GM19328 (cell line): ENCODE data around the gene THSD4.

Experiments
- ATAC-seq: cut with Tn5 transposase; IDR thresholded peaks from one replicate; pipeline ENCODE4 v1.9.1; 2021; ENCODE audit warnings: mild to moderate bottlenecking, moderate library complexity; ENCODE audit not compliant: unreplicated experiment

Gene THSD4

DNA sequence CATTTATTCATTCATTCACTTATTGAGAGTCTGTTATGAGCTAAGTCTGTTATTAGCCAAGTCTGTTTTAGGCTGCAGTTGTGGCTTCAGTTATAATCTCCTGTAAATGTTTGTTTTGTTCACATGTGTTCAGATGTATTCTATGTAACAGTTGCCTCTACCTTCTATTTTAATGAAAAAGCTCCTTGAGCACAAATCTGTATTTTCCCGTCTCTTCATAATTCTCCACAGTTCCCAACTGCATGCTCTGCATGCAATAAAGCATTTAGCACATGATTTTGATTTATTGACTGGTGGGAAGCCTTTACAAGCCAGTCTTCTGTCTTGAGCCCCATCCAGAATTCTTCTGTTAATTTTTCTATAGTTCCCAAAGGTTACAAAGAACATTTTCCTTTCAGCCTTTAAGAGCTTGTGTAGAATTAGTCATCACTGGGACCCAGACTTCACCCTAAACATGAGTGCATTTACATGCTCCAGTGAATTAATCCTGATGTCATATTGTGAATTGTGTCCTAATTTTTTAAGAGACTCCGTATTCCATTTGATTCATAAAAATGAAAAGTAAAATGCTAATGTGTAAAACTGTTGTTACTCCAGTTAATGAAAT is 572.7 kb downstream of the THSD4 start:
- no peak for ATAC-seq

DNA sequence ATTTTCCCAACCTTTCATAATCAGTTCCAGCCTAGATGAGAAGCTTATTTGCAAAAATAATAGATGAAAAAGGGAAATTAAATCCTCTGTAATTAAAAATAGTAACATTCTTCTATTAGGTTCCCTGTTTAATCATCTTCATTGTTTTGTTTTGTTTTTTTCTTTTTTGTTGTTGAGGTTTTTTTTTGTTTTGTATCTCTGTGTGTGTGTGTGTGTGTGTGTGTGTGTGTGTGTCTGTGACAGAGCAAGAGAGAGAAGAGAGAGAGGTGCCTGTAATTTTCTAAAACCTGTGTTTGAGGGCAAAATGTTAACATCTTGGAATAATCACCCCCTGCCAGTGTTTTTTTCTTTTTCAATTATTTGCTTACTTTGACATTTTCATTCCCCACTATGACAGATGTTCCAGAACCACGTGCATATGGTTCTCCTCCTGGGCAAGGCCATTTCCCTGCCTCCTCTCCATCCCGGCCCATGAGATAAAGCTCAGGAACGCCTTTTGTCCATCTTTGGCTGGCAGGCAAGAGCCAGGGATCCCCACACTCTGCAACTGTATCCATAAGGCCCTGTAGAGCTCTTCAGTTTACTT is 573.3 kb downstream of the THSD4 start:
- no peak for ATAC-seq

DNA sequence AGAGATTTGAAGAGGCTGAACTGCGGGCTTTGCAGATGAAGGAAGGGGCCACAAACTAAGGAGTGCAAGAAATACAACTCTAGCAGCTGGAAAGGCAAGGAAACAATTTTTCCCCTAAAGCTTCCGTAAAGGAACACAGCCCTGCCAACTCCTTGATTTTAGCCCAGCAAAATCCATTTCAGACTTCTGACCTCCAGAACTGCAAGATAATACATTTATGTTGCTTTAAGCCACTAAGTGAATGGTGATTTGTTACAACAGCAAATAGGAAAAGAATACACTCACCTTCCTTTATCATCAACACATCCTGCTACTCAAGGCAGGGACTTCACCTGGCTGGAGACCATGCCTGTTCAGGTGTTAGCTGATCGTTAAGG is 575.8 kb downstream of the THSD4 start:
- ATAC-seq: no peak

DNA sequence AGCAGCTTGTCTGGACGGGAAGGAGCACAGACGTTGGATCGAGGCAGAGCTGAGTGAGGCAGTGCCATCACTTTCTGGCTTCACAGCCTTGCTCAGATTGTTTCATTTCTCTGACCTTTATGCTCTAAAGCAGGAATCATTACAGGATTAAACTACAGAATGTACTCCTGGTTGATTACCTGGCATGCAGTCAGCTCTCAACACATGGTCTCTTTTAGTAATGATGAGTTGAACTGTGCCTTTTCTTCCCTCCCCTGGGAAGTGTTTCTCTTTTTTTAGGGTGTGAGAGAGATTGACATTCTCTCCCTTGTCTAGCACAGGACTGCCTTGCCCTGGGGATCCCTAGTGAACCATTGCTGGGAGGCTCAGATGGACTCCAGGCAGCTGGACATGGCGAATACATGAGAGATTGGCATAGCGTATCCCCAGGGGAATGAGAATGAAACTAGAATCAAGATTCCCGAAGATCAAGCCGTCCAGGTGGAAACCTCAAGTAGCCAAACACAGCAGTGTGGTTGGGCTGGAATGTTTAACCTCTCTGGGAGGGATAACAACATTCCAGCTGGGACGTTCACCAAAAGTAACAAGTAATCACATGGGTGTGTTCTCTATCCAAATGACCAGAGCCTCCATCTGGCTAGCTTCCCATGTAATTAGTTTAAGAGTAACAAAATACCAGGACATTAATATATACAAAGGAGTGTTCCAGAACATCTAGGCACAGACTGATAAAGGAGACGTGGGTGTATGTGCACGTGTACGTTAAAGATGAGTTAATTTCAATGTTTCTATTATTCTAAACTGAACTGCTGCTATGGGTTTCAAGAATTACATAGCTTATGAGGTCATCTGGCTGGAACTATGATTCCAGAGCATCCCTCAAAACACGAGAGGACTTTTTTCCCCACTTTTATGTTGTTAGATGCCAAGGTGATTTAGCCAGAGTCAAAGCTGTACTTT is 576.5 kb downstream of the THSD4 start:
- no peak for ATAC-seq

DNA sequence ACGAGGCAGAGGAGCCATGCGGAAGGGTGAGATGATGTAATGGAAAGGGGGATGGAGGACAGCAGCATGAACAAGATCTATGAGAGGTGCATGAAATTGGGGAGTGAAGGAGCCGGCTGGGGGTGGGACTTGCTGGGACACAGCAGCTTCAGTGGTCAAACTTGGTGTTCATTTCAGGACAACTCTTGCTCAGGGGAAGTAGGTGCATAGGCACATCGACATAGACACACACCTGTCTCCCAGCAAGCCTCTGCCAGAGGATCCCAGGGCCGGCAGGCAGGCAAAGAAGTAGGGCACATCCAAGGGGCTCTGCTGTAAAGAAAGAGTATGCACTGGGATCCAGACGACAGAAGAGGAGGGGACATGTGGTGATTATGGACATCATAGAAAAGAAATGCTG is 582.0 kb downstream of the THSD4 start:
- ATAC-seq: no peak

DNA sequence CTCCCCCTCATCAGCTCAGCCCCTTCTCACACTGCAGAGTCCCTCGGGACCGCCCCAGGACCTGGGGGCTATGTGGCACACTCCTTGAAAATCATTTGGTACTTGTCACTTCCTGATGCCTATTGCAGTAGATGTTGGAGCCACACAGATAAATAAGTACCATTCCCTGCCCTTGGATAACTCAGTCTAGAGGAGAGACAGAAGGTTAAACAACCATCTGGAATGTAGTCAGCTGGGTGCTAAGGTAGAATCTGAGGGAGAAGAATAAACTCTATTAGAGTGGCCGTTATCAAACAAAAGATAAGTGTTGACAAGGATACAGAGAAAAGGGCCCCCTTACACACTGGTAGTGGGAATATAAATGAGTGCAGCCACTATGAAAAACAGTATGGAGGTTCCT is 582.8 kb downstream of the THSD4 start:
- no peak for ATAC-seq

DNA sequence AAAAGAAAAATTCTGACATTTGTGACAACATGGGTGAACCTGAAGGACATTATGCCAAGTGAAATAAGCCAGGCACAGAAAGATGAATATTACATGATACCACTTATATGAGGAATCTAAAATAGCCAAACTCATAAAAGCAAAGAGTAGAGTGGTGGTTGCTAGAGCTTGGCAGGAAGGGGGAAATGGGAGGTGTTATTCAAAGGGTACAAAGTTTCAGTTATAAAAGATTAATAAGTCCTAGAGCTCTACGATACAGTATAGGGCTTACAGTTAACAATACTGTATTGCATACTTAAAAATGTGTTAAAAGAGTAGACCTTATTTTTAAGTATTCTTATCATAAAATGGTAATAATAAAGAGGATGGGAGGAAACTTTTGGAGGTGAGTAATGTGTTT is 583.5 kb downstream of the THSD4 start:
- no peak for ATAC-seq

DNA sequence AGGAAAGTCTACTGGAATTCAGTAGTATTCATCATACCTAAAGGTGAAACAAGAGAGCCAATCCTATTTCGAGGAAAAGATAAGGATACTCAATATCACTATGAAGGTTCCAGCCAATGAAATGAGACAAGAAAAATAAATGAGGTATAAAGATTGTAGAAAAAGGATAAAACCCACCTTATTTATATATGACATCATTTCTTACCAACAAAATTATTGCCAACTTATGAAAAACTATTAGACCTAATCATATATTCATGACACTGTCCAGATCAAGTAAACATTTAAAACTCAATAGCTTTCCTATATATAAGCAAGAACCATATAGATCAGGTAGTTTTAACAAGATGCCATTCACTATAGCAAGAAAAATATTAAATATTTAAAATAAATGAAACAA is 584.7 kb downstream of the THSD4 start:
- ATAC-seq: no peak

DNA sequence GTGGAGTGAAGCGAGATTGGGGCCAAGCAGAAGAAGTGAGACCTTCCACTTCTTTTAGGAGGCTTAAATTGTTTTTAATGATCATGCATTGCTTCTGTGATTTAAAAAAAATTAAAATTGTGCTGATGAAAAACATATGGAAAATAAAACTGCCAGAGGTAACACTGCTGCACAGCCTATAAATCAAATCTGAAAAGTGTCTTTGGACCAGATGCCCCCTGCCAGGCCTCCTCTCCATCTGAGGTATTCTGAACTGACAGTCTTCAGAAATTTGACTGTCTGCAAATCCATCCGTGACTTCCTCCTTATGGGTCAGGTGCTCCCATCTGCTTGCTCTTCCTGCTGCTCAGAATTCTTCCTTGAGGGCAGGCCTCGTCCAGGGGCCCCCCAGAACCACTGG is 586.5 kb downstream of the THSD4 start:
- no peak for ATAC-seq

DNA sequence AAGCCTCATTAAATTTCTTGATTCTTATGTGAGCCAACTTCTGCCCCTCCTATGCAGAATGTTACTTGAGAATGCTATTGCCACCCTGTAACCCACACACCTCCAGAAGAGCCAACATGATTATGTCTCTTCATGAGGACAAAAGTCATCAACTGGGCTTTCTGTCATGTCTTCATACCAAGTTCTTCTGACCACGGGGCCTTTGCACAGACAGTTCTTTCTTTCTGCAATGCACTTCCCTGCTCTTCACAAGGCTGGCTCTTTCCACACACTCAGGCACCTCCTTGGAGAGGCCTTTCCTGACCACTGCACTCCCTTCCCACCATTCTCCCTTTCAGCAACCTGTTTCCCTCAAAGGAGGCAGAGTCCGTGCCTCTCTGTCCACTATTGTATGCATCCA is 587.2 kb downstream of the THSD4 start:
- ATAC-seq: no peak

DNA sequence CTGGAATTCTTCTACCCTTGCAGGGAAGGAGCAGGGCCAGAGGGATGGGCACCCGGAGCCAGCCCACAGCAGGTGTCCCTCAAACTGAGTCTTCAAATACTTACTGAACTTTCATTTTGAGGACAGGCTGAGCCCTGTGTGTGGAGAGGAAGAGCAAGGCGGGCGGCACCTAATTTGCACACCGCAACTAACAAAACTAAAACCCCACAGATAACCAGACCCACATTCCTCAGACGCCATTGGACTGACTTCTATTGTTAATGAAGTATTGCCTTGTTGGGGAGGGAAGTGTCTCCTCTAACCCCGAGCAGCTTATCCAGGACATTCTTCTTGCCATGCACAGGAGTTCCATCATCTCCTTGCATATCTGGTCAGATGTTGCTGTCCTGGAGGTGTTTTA is 589.9 kb downstream of the THSD4 start:
- no peak for ATAC-seq

DNA sequence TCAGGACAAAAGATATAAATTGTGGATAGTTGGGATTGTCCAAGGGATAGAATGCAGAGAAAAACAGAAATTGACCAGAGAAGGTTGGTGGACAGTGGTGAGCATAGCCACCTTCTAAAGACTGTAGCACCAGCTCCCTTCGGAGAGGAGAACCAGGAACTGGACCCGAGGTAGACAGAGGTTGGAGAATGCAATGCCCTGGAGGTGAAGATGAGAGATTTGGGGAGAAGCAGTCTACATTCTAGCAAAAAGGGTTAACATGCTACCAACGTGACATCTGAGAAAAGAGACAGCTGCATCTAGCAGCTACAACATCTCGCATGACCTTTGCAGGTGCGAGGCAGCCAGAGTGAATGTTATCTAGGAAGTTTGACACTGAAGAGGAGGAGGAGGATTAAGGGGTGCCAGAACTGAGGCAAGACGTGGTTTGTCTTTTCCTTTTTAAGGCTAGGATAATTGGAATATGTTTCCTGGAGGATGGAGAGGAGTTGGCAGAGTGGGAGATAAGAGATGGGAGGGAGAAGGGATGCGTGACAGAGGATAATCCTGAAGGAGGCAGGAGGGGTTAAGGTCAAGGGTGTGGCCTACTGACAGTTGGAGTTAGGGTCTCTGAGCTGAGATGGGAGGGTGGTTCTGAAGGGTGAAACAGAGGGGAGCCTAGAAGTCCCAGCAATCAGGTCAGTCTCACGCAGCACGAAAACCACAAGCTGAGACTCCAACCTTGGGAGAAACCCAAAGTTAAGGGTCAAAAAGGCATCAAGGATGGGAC is 591.4 kb downstream of the THSD4 start:
- no peak for ATAC-seq

DNA sequence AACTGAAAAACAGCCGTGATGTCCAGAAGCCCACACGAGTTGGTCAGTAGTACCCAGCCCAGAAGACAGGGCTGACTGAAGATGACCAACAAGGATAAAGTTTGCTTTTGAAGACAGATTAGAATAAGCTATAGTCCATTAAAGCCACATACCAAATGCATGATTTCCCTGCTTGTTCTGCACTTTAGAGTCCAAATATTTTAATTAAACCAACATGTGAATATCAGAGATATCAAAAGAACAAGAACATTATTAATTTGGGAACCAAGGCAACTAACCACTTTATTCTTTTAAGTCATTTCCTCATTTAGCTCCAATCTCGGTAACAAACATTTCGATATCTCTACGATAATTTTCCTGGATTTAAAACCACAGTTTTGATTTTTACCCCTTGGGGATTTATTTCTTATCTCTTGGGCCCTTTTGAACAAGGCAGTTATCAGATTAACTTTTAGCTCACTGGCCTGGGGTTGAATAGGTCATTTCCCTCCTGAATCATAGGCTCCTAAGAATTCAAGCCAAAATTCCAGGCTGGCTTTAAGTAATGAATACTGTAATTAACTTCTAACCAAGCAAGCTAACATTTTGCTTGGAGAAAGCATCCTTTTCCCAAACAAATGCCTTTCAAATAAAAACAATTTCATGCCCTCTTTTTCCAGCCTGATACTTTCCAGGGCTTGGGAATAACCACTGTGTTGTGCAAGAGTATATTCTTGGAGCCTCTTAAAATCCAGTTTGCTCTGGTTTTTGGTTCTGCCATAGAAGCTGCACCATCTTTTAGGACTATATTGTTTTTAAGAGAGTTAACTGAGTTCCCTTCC is 592.2 kb downstream of the THSD4 start:
- no peak for ATAC-seq

DNA sequence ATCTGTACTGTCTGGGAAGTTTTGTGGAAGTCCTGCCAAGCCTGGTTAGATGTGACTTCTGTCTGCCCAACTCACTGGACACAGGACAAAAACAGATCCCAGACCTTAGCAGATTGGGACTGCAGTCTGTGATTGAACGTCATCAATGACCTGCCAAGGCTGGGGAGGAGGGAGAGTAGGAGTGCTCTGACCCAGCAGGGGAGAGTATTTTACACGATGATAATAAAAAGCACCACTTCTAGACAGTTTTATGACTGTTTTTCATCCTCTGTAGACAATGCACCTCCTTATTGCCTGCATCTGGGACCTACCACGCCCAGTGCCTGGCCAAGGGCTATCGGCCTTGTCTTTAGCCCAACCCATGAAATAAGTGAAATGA is 592.8 kb downstream of the THSD4 start:
- no peak for ATAC-seq

DNA sequence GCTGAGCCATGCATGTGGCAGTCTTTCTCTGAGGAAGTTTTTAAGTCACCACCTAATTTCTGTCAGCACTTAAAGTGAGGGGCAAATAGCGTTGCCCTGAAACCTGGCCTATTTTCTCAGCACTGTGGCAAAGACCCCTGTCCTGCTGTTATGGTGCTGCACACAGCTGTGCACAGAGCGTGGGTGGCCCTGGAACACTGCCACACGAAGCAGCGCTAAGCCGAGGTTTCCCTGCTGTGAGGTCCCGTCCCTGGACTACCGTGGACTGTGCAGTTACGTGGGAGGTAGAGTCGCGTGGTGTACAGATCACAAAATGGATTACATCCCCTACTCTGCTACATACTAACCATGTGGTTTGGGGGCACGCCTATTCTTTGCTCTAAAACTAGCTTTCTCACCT is 593.5 kb downstream of the THSD4 start:
- ATAC-seq: no peak

DNA sequence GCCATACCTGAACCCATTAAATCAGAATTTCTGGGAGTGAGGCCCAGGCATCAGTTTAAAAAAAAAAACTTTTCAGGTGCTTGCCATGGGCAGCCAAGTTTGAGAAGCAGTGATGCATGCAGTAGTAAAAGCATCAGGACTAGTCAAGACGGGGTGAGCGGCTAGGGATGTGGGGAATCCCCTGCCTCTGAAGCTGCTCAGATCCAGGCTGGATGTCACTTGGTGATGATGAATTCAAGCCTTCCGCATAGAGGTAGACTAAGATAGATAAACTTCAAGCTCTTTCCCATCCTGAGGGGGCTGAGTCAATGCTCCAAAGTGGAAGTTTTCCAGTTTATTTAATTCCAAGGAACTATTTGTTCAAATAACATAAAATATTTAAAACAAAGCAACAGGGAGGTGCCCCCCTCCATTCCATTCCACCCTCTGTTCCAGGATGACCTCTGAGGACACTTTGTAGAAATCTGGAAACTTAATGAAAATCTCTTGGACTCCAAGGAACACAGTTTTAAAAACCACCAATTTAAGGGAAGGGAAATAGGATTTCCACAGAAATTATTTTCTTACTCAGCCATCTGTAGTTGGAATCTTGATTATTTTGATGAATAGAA is 594.6 kb downstream of the THSD4 start:
- ATAC-seq: no peak

DNA sequence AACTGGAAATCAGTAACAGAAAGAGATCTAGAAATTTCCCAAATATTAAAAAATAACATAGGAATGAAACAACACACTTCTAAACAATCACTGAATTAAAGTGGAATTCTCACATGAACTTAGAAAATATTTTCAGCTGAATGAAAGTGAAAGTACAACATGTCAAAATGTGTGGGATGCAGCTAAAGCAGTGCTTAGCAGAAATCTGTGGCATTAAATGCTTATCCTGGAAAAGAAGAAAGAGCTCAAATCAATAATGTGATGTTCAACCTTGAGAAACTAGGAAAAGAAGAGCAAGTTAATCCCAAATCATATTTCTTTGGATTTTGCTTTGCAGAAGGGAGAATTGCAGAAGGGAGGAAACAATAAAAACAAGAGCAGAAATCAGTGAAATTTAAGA is 596.9 kb downstream of the THSD4 start:
- no peak for ATAC-seq

DNA sequence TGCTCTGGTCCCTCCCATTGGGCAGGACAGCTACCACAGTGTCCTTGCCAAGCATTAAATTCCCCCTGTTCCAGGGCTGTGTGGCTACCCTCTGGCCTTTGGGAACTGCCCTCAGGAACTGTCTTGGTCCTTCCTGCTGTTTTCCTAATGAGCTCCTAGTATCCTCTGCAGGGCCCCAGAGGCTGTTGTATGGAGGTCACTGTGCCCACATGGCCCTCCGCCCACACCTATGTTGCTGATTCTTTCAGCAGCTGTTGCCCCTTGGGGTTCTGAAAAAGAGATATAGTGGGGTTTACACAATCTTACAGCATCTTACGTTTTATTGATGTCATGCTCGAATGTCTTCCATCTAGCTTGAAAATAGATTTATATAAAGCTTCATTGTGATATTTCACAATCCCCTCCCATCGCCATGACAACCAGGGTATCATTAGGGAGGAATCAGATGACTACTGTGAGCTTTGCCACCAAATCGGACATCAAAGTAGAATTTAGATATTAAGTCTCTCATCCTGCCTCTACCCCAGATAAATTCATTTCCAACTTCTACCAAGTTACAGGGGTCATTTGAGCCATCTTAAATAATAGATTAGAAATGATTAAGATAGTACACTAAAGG is 598.0 kb downstream of the THSD4 start:
- no peak for ATAC-seq

DNA sequence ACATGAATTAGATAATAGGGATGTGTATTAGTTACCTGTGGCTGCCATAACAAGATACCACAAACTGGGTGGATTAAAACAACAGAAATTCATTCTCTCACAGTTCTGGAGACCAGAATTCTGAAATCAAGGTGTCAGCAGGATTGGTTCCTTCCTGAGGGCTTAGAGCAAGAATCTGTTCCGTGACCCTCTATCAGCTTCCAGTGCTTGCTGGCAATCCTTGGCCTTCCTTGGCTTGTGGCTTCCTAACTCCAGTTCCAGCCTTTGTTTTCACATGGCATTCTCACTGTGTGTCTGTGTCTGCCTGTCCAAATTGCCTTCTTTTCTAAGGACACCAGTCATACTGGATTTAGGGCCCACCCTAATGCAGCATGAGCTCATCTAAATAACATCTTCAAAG is 600.6 kb downstream of the THSD4 start:
- no peak for ATAC-seq

DNA sequence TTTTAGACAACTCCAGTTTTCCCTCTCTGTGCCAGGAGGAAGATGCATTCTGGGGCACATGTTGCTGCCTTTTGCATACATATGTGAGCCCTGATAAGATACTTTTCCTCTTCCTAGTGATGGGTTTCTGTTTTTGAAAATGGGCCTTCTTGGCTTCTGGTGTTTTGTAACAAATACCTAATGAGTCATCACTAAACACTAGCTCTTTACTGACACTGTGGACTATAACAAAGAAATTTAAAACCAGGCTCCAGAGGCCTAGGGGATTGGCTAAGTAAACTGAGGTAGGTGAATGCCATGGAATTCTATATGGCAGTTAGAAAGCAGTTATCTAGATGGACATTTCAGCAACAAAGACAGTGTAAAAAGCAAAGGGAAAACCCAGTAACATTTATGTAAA is 601.7 kb downstream of the THSD4 start:
- no peak for ATAC-seq
